GM21529 (cell line): Measurements from ENCODE around the gene NEU4.
"Not testable (repeated sequence)": the region's sequence is repeated elsewhere in the genome, so short reads cannot be mapped to it uniquely, and the experiment has no call there.

ENCODE experiments used
- ATAC-seq: cut with Tn5 transposase; IDR thresholded peaks from one replicate; pipeline ENCODE4 v1.9.1; 2021; ENCODE audit not compliant: unreplicated experiment

NEU4 gene

DNA sequence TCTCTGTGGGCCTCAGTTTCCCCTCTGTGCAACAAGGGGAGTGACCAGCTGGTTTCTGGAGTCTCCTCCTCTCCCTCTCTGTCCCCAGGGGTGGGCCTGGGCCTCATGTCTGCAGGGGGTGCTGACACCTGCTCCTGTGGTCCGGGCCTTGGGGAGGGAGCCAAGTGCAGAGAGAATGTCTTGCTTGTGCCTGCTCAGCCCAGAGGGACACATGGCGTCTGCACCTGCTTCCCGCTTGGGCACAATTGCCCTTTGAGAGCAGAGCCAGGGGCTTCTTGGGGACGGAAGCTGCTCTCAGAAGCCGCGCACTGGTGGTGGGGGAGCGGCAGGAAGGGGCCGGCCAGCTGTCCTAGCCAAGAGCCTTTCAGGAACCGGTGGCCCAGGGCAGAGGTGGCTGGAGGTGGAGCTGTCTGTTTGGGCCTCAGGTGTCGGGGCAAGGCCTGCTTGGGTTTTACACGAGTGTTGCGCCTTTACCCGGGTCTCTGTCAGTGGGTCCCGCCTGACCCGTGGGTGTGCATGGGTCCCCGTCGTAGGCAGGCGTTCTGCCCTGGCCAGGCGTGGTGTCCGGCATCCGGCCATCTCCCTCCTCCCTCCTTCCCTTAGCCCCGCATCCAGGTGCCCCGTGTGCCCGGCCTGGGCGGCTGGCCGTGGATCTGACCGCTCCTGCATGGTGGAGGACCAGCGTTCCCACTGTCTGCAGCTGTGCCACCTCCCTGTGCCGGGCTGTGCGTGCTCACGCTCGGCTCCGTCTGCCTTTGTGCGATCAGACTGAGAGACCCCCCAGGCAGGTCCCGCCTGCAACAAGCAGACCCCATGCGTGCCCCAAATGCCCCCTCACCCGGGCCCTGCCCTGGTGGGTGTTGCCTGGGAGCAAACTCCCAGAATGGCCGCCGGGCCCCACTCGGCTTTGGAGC, 4.0 kb downstream of the NEU4 start:
- no peak for ATAC-seq

DNA sequence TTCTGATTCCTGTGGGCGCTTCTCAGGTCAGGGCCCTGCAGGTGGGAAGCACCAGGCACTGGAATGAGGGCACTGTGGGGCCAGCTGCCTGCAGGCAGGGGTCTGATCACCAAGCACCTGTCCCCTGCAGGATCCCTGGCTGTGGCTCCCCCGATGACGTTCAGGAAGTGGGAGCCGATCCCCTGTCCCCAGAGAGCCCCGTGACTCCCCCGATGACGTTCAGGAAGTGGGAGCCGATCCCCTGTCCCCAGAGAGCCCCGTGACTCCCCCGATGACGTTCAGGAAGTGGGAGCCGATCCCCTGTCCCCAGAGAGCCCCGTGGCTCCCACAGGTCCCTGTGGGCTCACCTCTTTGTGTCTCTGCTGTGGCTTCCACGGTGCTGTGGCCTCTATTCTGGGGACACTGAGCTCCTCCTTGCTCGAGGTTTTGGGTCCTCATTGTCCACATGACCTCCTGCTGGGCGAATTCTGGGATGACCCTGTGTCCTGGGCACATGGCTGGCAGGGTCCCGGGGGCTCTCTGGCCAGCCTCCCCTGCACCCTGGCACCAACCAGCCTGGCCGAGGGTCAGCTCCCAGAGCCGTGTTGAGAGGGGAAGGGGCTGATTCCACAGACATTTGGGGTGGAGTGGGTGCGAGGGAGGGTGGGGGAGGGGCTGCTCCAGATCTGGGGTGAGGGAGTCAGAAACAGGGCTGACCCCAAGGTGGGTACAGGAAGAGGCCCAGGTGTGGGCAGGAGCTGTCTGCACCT, 4.8 kb downstream of the NEU4 start:
- no peak for ATAC-seq

- ATAC-seq = no peak
These were observed 5.3 kb downstream of the NEU4 start for GRCh38 chr2:241814393-241814642.

DNA sequence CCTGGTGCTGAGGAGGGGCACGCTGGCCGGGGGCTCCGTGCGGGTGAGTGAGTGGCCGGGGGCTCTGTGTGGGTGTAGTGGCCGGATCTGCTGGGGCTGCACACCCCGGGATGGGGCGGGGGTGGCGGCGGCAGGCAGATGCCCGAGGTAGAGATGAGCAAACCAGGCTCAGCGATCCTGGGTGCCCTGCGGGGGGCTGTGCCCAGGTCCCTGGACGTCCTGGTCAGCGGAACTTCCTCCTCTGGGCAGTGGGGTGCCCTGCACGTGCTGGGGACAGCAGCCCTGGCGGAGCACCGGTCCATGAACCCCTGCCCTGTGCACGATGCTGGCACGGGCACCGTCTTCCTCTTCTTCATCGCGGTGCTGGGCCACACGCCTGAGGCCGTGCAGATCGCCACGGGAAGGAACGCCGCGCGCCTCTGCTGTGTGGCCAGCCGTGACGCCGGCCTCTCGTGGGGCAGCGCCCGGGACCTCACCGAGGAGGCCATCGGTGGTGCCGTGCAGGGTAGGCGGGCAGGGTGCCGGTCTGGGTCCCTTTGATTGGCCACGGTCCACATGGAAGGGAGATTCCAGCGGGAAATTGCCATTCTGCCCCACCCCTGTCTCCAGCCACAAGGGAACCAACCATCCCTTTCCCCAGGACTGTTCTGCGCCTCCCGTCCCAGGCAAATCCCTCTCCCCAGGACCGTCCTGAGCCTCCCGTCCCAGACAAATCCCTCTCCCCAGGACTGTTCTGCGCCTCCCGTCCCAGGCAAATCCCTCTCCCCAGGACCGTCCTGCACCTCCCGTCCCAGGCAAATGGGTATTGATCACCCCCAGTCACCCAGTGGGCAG, 5.9 kb downstream of the NEU4 start:
- no peak for ATAC-seq

DNA sequence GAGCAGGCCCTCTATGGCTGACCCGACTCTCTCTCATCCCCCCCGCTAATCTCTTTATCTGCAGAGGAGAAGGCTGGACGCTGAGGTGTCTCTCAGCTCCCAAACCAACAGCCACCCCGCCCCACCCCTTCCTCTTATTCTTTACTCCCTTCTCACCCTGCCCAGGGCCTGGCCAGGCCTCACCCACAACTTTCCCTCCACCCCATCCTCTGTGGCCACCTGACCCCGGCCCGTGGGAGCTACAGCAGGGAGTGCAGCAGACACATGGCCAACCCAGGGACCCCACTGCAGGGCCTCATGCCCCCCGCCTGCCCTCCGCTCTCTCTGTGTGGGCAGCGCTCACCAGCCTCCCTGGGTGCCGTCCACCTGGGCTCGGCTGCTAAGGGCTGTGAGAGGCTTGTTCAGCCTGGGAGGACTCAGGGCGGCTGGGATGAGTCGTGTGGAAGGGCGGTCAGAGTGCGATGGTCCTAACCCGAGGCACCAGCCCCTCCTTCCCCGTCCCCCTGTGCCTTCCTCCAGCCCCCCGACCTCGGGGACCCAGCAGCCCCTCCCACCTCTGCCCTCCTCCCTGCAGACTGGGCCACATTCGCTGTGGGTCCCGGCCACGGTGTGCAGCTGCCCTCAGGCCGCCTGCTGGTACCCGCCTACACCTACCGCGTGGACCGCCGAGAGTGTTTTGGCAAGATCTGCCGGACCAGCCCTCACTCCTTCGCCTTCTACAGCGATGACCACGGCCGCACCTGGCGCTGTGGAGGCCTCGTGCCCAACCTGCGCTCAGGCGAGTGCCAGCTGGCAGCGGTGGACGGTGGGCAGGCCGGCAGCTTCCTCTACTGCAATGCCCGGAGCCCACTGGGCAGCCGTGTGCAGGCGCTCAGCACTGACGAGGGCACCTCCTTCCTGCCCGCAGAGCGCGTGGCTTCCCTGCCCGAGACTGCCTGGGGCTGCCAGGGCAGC, 6.8 kb downstream of the NEU4 start:
- no peak for ATAC-seq

DNA sequence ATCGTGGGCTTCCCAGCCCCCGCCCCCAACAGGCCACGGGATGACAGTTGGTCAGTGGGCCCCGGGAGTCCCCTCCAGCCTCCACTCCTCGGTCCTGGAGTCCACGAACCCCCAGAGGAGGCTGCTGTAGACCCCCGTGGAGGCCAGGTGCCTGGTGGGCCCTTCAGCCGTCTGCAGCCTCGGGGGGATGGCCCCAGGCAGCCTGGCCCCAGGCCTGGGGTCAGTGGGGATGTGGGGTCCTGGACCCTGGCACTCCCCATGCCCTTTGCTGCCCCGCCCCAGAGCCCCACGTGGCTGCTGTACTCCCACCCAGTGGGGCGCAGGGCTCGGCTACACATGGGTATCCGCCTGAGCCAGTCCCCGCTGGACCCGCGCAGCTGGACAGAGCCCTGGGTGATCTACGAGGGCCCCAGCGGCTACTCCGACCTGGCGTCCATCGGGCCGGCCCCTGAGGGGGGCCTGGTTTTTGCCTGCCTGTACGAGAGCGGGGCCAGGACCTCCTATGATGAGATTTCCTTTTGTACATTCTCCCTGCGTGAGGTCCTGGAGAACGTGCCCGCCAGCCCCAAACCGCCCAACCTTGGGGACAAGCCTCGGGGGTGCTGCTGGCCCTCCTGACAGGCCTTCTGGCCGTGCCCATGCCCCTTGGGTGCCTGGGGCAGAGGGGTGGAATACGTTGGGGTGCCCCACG, 7.6 kb downstream of the NEU4 start:
- no peak for ATAC-seq

- no peak for ATAC-seq
These were observed 8.3 kb downstream of the NEU4 start for GRCh38 chr2:241817126-241817820.

GRCh38 chr2:241817821-241818215, 8.8 kb downstream of the NEU4 start:
- ATAC-seq = not testable (repeated sequence)

GRCh38 chr2:241818229-241818942, 9.4 kb downstream of the NEU4 start:
- no peak for ATAC-seq

DNA sequence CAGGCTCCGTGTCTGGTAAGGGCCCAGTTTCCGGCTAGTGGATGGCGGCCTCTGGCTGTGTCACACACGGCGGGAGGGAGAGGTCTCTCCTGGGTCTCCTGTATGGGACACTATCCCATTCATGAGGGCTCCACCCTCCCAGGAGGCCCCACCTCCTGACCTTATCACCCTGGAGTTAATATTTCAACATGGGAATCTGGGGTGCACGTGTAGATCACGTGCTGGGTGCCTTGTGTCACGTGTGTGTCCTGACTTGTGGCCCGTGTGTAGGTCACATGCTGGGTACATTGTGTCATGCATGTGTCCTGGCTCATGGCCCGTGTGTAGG, 9.9 kb downstream of the NEU4 start:
- no peak for ATAC-seq

- not testable (repeated sequence) for ATAC-seq
These were observed 11.1 kb downstream of the NEU4 start for GRCh38 chr2:241819947-241820624.

DNA sequence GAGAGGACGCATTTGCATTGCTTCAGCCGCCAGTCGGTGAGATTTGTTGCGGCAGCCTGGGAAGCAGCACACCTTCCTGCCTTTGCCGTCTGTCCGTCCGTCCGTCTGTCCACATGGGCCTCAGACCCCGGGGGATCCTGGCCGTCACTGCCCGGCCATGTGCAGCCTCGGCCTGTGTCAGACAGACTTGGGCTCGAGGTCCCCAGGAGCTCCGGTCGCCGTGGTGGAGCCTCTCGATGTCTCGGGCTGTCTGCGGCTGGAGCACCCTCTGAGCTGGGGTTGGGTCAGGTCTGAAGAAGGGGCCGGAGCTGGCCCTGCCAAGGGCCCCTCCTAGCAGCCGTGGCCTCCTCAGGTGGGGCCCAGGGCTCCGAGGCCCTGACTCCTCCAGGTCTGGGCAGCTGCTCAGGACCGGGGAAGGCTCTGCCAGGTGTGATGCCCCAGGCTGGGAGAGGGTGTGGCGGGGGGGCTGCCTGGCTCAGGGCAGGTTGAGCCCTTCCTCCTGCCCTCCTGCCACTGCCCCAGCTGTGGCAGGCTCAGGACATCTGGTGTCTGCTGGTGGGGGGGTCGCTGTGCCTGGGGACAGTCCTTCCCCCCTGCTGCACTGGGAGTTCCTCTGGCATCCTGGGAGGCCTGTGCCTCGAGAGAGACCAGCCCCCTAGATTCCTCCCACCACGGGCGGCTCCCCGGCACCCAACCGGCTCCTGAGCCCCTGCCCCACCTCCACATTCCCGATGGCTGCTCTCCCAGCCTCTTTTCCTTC, 11.8 kb downstream of the NEU4 start:
- ATAC-seq = no peak

- no peak for ATAC-seq
These were observed 12.7 kb downstream of the NEU4 start for GRCh38 chr2:241821460-241822263.

- ATAC-seq = no peak
These were observed 13.3 kb downstream of the NEU4 start for GRCh38 chr2:241822264-241822623.

GRCh38 chr2:241823531-241824437, 14.8 kb downstream of the NEU4 start:
- not testable (repeated sequence) for ATAC-seq

- ATAC-seq = no peak
These were observed 18.4 kb downstream of the NEU4 start for GRCh38 chr2:241827394-241827793.
